T-helper 2 cell (primary cell): Measurements from ENCODE around the gene NEDD4L.
A peak's percentile ranks its signal among the peaks of the same experiment; 100 is the strongest.
"Not testable (repeated sequence)": the region's sequence is repeated elsewhere in the genome, so short reads cannot be mapped to it uniquely, and the experiment has no call there.

Source experiments
- DNase-seq, 5 experiments: peaks; one replicate each; pipeline versions ENCODE4 v3.0.0 to v3.0.0-alpha.2; 2012 to 2022

The NEDD4L gene

GRCh38 chr18:58355243-58355642 is 311.2 kb downstream of the NEDD4L start:
- no peak for DNase-seq

- no peak for DNase-seq
Measured at GRCh38 chr18:58359218-58359617, 315.2 kb downstream of the NEDD4L start.

GRCh38 chr18:58359620-58360019 is 315.6 kb downstream of the NEDD4L start:
- no peak for DNase-seq

- DNase-seq = no peak
Measured at GRCh38 chr18:58360324-58360723, 316.3 kb downstream of the NEDD4L start.

GRCh38 chr18:58361212-58361611 is 317.2 kb downstream of the NEDD4L start:
- DNase-seq = no peak

- no peak for DNase-seq
Measured at GRCh38 chr18:58362027-58362575, 318.1 kb downstream of the NEDD4L start.

- DNase-seq = no peak
Measured at GRCh38 chr18:58362829-58363271, 318.8 kb downstream of the NEDD4L start.

- no peak for DNase-seq
Measured at GRCh38 chr18:58363767-58364540, 319.9 kb downstream of the NEDD4L start.

GRCh38 chr18:58364876-58365528 is 321.0 kb downstream of the NEDD4L start:
- no peak for DNase-seq

- DNase-seq = peak in 1 of 5 experiments; percentile 45
Measured at GRCh38 chr18:58367425-58368140, 323.6 kb downstream of the NEDD4L start.

- DNase-seq = no peak
Measured at GRCh38 chr18:58369616-58370015, 325.6 kb downstream of the NEDD4L start.

GRCh38 chr18:58370038-58370580 is 326.1 kb downstream of the NEDD4L start:
- DNase-seq = no peak

- no peak for DNase-seq
Measured at GRCh38 chr18:58370612-58371011, 326.6 kb downstream of the NEDD4L start.

- DNase-seq = no peak
Measured at GRCh38 chr18:58373481-58373880, 329.5 kb downstream of the NEDD4L start.

- no peak for DNase-seq
Measured at GRCh38 chr18:58375051-58375450, 331.0 kb downstream of the NEDD4L start.

- DNase-seq = no peak
Measured at GRCh38 chr18:58378411-58379379, 334.7 kb downstream of the NEDD4L start.

- DNase-seq = no peak
Measured at GRCh38 chr18:58379443-58379842, 335.4 kb downstream of the NEDD4L start.

- DNase-seq = not testable (repeated sequence)
Measured at GRCh38 chr18:58380113-58380512, 336.1 kb downstream of the NEDD4L start.

- no peak for DNase-seq
Measured at GRCh38 chr18:58381676-58382411, 337.8 kb downstream of the NEDD4L start.

- DNase-seq = no peak
Measured at GRCh38 chr18:58382446-58382845, 338.4 kb downstream of the NEDD4L start.

GRCh38 chr18:58385472-58385871 is 341.4 kb downstream of the NEDD4L start:
- no peak for DNase-seq
